Gastrocnemius medialis (tissue), 4 donors: Measurements from ENCODE around the gene L1CAM. TPM values are rescaled to one million over a fixed set of nuclear protein-coding genes. Genes with fewer than 3 reads are reported as not detected.

Source experiments
- ATAC-seq, 2 donors: fragments of 150-250 bp; one replicate each; pipeline ENCODE4 v1.9.1; 2016
- DNase-seq, 2 donors: peaks; one replicate each; pipeline ENCODE4 v3.0.0-alpha.2; 2019
- H3K27ac ChIP-seq, 4 donors: fragments of 200-600 bp; sonication (generic); 1 replicate in 1 of 4; 2 replicates in 3 of 4; pipeline ENCODE4 v1.5.1; 2016 to 2018; ENCODE audit warnings: mild to moderate bottlenecking in 2 of 4, moderate library complexity in 1 of 4
- H3K27me3 ChIP-seq, 3 donors: fragments of 200-600 bp; sonication (generic) in 2 of 3; 1 replicate in 1 of 3; 2 replicates in 2 of 3; pipeline versions ENCODE4 v1.5.1 to v1.6.0; 2016 to 2019; ENCODE audit warnings: mild to moderate bottlenecking in 1 of 3, moderate library complexity in 1 of 3
- H3K36me3 ChIP-seq, 2 donors: fragments of 200-600 bp; sonication (generic) in 1 of 2; one replicate each; pipeline ENCODE4 v1.5.1; 2017 to 2018
- H3K4me1 ChIP-seq, 2 donors: fragments of 200-600 bp; sonication (generic) in 1 of 2; one replicate each; pipeline ENCODE4 v1.5.1; 2016 to 2017; ENCODE audit warnings: mild to moderate bottlenecking in 2 of 2
- H3K4me3 ChIP-seq, 4 donors: fragments of 200-600 bp; sonication (generic) in 3 of 4; 1 replicate in 1 of 4; 2 replicates in 3 of 4; pipeline ENCODE4 v1.5.1; 2016 to 2019; ENCODE audit warnings: mild to moderate bottlenecking in 2 of 4
- H3K9me3 ChIP-seq, 3 donors: fragments of 200-600 bp; sonication (generic) in 2 of 3; 1 replicate in 1 of 3; 2 replicates in 2 of 3; pipeline ENCODE4 v1.5.1; 2016 to 2019
- POLR2A ChIP-seq, 2 donors: fragments of 450-650 bp; IDR thresholded peaks; one replicate each; pipeline ENCODE4 v1.6.1; 2017; ENCODE audit warnings: antibody characterized with exemption in 2 of 2, mild to moderate bottlenecking in 2 of 2, moderate library complexity in 2 of 2
- in situ Hi-C, 4 donors: fragments of 200-750 bp; cut with MboI; loops; one replicate each; pipeline versions ENCODE4 v1.15.0 to v1.8.0; 2017; ENCODE audit warnings: low sequenced_read_pairs in 4 of 4
- intact Hi-C: fragments of 100-400 bp; cut with DNase I; formaldehyde crosslinking; loops from one replicate; pipeline ENCODE4 v1.15.1; 2023; ENCODE audit warnings: low total_unique reads
- total RNA-seq, 4 donors: library from RNA; depleted of rRNA; stranded (reverse); fragments of >200 nt; gene quantifications; one replicate each; pipeline versions ENCODE4 v1.1.0 to v1.2.3, GENCODE V29; 2016
- TF ChIP-seq, protein P1 (sequence below), 5 experiments: fragments of 450-650 bp in 3 of 5; fragments of 200-600 bp in 2 of 5; sonication (generic) in 2 of 5; IDR thresholded peaks in 4 of 5; conservative IDR thresholded peaks in 1 of 5; 1 replicate in 4 of 5; 2 replicates in 1 of 5; pipeline ENCODE4 v1.5.1; 2016 to 2019; ENCODE audit warnings: antibody characterized with exemption in 5 of 5, mild to moderate bottlenecking in 3 of 5, moderate library complexity in 3 of 5

Gene L1CAM
- total RNA-seq, 4 donors from 2014 or later, result 0.05 to 0.62 (median 0.48) TPM

DNA sequence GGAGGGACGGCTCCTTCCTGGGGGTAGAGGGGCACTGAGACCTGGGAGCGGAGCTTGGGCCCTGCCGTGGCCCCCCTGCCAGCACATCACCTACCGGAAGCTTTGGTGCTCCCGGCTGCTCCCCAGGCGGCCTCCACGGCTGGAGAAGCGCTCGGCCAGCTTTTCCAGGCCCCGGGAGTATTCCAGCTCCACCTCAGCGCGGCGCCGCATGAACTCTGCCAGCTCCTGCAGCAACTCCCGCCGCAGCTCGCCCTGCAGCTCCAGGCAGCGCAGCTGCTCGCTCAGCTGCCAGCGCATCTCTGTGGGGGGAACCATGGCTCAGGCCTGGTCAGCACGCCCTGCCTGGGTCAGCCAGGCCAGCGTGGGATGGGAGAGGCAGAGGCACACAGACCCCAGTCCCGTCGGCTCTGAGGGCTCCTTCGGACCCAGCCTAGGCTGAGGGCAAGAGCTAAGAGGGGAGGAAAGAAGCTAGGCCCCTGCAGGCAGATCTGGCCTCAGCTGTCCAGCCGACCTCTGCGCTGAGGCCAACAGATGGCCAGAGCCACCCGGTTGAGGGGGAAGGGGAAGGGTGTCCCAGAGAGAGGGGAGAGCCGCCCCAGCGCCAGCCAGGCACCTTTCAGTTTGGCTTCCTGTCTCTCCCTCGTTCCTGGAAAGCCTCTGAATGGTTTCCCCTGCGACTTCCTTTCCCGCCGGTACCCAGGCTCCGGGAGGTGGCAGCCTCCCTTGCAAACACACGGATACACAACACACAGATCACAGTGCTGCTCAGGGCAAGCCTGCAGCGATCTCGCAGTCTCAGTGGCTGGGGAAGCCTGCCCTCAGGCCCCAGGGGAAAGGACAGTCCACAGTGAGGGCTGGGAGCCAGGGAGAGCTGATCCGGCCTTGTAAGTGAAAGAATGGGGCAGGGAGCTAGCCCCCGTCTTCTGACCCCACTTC lies 35.8 kb upstream of the L1CAM start:
- no peak for DNase-seq
- no peak overlapping the region for H3K4me3 ChIP-seq
- H3K27ac ChIP-seq, result no peak overlapping the region
- intact Hi-C loops, result loop anchor here (10.0 kb wide), 2 partner anchors 327 to 593 kb away; partner anchors contain the start of genes CCNQ and FAM3A
- no peaks in the 10 kb centered on the region for H3K9me3 ChIP-seq
- peaks cover under 1 to 14% of the 10 kb centered on the region in 2 donors for H3K4me1 ChIP-seq
- no peak for ATAC-seq
- H3K36me3 ChIP-seq, result no peaks in the 10 kb centered on the region
- TF ChIP-seq, protein P1, sequence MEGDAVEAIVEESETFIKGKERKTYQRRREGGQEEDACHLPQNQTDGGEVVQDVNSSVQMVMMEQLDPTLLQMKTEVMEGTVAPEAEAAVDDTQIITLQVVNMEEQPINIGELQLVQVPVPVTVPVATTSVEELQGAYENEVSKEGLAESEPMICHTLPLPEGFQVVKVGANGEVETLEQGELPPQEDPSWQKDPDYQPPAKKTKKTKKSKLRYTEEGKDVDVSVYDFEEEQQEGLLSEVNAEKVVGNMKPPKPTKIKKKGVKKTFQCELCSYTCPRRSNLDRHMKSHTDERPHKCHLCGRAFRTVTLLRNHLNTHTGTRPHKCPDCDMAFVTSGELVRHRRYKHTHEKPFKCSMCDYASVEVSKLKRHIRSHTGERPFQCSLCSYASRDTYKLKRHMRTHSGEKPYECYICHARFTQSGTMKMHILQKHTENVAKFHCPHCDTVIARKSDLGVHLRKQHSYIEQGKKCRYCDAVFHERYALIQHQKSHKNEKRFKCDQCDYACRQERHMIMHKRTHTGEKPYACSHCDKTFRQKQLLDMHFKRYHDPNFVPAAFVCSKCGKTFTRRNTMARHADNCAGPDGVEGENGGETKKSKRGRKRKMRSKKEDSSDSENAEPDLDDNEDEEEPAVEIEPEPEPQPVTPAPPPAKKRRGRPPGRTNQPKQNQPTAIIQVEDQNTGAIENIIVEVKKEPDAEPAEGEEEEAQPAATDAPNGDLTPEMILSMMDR (IDR thresholded peaks at IDR 0.05 in 4 of 5, conservative IDR thresholded peaks at IDR 0.05 in 1 of 5), result no peak
- TF ChIP-seq POLR2A (IDR thresholded peaks at IDR 0.05), result no peak
- H3K27me3 ChIP-seq, result no peaks in the 10 kb centered on the region
- in situ Hi-C loops, result no loop called here

DNA sequence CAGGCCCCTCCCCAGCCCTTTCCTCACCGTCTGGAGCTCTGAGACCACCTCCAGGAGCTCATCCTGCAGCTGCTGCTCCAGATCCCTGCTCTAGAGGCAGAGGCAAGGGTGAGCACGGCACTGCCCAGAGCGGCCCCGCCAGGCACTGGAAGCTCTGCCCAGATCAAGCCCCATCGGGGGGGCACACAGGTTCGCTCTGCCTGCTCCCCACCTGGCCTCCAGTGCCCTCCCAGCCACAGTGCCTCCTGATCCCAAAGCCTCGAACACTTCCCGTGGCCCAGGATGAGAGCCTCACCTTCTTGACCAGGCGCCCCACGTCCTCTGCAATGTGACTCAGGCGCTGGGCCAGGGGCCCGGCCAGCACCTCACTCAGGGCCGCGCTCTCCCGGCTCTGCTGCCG lies 35.1 kb upstream of the L1CAM start:
- TF ChIP-seq POLR2A (IDR thresholded peaks at IDR 0.05), result no peak
- TF ChIP-seq, protein P1 (IDR thresholded peaks at IDR 0.05 in 4 of 5, conservative IDR thresholded peaks at IDR 0.05 in 1 of 5), result no peak
- H3K36me3 ChIP-seq, result no peaks in the 10 kb centered on the region
- H3K4me1 ChIP-seq, result peaks cover 0 to 9% of the 10 kb centered on the region in 2 donors
- H3K27ac ChIP-seq, result no peak overlapping the region
- no peaks in the 10 kb centered on the region for H3K27me3 ChIP-seq
- H3K4me3 ChIP-seq, result no peak overlapping the region
- H3K9me3 ChIP-seq, result no peaks in the 10 kb centered on the region
- in situ Hi-C loops, result no loop called here
- DNase-seq (no peak), ATAC-seq (no peak)
- intact Hi-C loops, result loop anchor here (10.0 kb wide), 2 partner anchors 326 to 594 kb away; partner anchors contain the start of genes CCNQ and FAM3A

DNA sequence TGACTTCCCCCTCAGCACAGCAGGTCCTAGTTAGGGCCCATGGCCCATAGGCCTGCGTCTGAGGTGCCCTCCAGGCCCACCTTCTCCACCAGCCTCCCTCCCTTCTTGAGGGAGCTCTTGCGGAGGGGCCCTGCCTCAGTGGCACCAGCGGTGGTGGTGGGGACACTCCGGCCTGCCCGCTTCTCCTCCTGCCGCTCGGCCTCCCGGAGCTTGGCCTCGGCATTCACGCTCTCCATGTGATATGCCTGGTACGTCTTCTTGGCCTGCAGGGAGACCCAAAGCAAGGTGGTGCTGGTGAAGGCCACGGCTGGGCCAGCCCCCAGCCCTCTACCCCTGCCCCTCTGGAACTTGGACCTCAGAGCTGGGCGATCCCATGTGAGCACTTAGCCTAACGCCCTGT lies 34.6 kb upstream of the L1CAM start:
- H3K27ac ChIP-seq, result no peak overlapping the region
- DNase-seq, result no peak
- H3K9me3 ChIP-seq, result no peaks in the 10 kb centered on the region
- no peak for ATAC-seq
- no peak for TF ChIP-seq POLR2A (IDR thresholded peaks at IDR 0.05)
- TF ChIP-seq, protein P1 (IDR thresholded peaks at IDR 0.05 in 4 of 5, conservative IDR thresholded peaks at IDR 0.05 in 1 of 5), result no peak
- in situ Hi-C loops (no loop called here), intact Hi-C loops (loop anchor here (10.0 kb wide), 2 partner anchors 326 to 594 kb away; partner anchors contain the start of genes CCNQ and FAM3A)
- no peaks in the 10 kb centered on the region for H3K27me3 ChIP-seq
- no peaks in the 10 kb centered on the region for H3K36me3 ChIP-seq
- no peak overlapping the region for H3K4me3 ChIP-seq
- peaks cover 0 to 9% of the 10 kb centered on the region in 2 donors for H3K4me1 ChIP-seq

- Histone ChIP-seq H3K4me1 (peaks cover 0 to 9% of the 10 kb centered on the region in 2 donors), H3K9me3 (no peaks in the 10 kb centered on the region), H3K4me3 (no peak overlapping the region), H3K36me3 (no peaks in the 10 kb centered on the region), H3K27ac (no peak overlapping the region), H3K27me3 (no peaks in the 10 kb centered on the region)
- intact Hi-C loops, result no loop called here
- TF ChIP-seq, protein P1 (IDR thresholded peaks at IDR 0.05 in 4 of 5, conservative IDR thresholded peaks at IDR 0.05 in 1 of 5), result no peak
- no peak for TF ChIP-seq POLR2A (IDR thresholded peaks at IDR 0.05)
- in situ Hi-C loops, result no loop called here
- no peak for DNase-seq
- ATAC-seq, result no peak
Measured at GRCh38 chrX:153919281-153919680, 33.3 kb upstream of the L1CAM start.
